NCI-H748 (cell line): ENCODE results near the gene GRIA3.
"Not testable (repeated sequence)": the region's sequence is repeated elsewhere in the genome, so short reads cannot be mapped to it uniquely, and the experiment has no call there.

Experiments
- DNase-seq: peaks from one replicate; lab custom pipeline; 2025; ENCODE audit not compliant: unreplicated experiment; lab: John Stamatoyannopoulos, UW

The GRIA3 gene

GRCh38 chrX:123337886-123338639 is 154.0 kb downstream of the GRIA3 start:
- peak; percentile 71 for DNase-seq

GRCh38 chrX:123339221-123339905 is 155.3 kb downstream of the GRIA3 start:
- no peak for DNase-seq

GRCh38 chrX:123340696-123341095 is 156.6 kb downstream of the GRIA3 start:
- peak; percentile 62 for DNase-seq

GRCh38 chrX:123348468-123348867 is 164.4 kb downstream of the GRIA3 start:
- DNase-seq, result no peak

GRCh38 chrX:123350226-123350625 is 166.1 kb downstream of the GRIA3 start:
- no peak for DNase-seq

GRCh38 chrX:123357941-123358340 is 173.9 kb downstream of the GRIA3 start:
- DNase-seq, result no peak

- DNase-seq, result no peak
Observed at GRCh38 chrX:123358457-123358856, 174.4 kb downstream of the GRIA3 start.

GRCh38 chrX:123361371-123361770 is 177.3 kb downstream of the GRIA3 start:
- DNase-seq, result no peak

GRCh38 chrX:123386196-123386595 is 202.1 kb downstream of the GRIA3 start:
- DNase-seq, result not testable (repeated sequence)

- DNase-seq, result no peak
Observed at GRCh38 chrX:123392921-123393320, 208.8 kb downstream of the GRIA3 start.

GRCh38 chrX:123399709-123400108 is 215.6 kb downstream of the GRIA3 start:
- no peak for DNase-seq

- DNase-seq, result no peak
Observed at GRCh38 chrX:123405231-123405630, 221.2 kb downstream of the GRIA3 start.

- DNase-seq, result no peak
Observed at GRCh38 chrX:123408821-123409737, 225.0 kb downstream of the GRIA3 start.

GRCh38 chrX:123422875-123423274 is 238.8 kb downstream of the GRIA3 start:
- DNase-seq, result peak; percentile 42

GRCh38 chrX:123424546-123424945 is 240.5 kb downstream of the GRIA3 start:
- peak; percentile 3 for DNase-seq

GRCh38 chrX:123425471-123425870 is 241.4 kb downstream of the GRIA3 start:
- DNase-seq, result no peak

GRCh38 chrX:123425904-123426303 is 241.8 kb downstream of the GRIA3 start:
- DNase-seq, result no peak

GRCh38 chrX:123432361-123433150 is 248.5 kb downstream of the GRIA3 start:
- DNase-seq, result peak; percentile 20

- DNase-seq, result no peak
Observed at GRCh38 chrX:123436512-123437136, 252.5 kb downstream of the GRIA3 start.

- not testable (repeated sequence) for DNase-seq
Observed at GRCh38 chrX:123439926-123440325, 255.8 kb downstream of the GRIA3 start.
